NCI-H1930 (cell line): Measurements from ENCODE around the gene TOMM40L.
"Not testable (repeated sequence)": the region's sequence is repeated elsewhere in the genome, so short reads cannot be mapped to it uniquely, and the experiment has no call there.

Source experiments
- DNase-seq, 2 experiments: peaks; one replicate each; lab custom pipeline; 2025; lab: John Stamatoyannopoulos, UW

The TOMM40L gene

DNA sequence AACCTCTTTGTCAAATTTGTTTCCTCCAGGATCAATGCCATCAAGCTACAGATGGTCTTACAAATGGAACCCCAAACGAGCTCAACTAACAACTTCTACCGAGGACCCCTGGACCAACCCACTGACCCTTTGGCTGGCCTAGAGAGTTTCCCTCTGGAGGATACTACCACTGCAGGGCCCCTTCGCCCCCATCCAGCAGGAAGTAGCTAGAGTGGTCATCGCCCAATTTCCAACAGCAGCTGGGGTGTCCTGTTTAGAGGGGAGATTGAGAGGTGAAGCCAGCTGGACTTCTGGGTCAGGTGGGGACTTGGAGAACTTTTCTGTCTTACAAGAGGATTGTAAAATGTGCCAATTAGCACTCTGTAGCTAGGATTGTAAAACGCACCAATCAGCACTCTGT, 31.2 kb downstream of the TOMM40L start:
- not testable (repeated sequence) for DNase-seq

DNA sequence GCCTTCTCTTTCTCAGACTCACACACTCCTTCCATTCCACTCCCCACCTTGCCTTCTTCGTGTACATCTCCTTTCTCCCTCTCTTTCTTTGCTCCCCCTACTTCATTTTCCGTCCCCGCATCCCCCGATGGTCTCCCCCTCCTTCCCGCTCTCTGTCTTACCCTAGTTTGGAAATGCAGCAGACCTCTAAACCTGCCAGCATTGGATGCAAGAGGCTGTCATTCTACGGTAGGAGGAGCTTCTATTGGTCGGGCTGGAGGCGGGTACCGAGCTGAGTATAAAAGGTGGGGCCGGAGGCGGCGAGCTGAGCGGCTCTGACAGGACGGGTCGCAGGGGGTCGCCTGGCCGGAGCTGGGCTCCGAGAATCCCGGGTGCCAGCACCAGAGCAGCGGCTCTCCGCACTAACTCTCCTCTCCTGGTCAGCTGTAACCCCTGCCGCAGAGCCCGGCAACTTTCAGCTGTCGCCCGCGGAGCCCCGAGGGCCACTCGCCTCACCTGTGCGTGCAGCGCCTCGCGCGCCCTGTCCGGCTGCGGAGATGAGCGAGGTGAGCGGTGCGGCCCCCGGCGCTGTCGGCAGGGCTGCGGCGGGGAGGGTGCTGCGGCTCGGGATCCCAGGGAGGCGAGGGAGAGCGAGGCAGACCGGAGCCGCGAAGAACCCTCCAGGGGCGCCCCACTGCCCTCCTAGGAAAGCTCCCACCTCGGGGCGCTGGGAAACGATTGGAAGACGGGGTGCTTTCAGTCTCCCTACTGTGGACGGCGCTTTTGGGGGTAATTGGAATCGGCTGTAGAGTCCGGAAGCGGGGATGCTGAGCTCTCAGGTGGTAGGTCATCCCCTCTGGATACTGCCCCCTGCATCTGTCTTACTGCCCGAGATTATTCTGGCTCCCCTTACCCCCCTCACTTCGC, 32.8 kb downstream of the TOMM40L start, which contains the start of gene PCP4L1:
PCP4L1 (plus strand) TSS at position 307 of the 906 bp plus-strand sequence; CDS start at position 537, 230 bp downstream.
- peak; percentile 21 to 60 for DNase-seq

DNA sequence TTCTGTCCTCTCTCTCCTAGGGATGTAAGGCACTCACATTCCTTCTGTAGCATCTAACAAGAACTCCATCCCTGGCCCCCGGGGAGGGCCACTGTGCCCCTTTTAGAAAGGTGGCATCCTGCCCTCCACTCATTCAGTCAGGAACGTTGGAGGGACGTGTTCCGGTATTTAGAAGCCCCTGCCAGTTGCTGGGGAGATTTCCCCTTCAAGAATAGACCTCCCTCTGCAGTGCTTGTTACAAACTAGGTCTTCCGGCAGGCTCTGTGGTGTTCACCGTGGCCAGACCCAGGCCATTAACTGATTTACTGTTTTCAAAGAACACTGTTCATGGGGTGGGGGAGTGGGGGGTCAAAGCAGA, 33.5 kb downstream of the TOMM40L start:
- DNase-seq: no peak

DNA sequence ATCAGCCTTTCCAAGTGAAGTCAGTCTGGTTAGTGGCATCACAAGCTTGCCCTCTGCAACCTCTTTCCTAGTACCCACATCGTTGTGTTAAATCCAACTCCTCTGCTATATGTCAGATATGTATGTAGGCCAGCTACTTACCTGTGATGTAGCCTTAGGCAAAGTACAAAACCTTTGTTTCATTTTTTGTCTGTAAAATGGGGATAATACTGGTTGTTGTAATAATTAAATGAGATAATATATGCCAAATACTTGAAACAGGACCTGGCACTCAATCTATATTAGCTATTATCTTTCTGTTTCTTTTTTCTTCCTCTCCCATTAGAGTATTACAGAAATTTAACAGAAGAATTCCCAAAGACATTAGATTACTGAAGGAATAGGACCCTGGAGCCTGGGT, 33.9 kb downstream of the TOMM40L start:
- no peak for DNase-seq

DNA sequence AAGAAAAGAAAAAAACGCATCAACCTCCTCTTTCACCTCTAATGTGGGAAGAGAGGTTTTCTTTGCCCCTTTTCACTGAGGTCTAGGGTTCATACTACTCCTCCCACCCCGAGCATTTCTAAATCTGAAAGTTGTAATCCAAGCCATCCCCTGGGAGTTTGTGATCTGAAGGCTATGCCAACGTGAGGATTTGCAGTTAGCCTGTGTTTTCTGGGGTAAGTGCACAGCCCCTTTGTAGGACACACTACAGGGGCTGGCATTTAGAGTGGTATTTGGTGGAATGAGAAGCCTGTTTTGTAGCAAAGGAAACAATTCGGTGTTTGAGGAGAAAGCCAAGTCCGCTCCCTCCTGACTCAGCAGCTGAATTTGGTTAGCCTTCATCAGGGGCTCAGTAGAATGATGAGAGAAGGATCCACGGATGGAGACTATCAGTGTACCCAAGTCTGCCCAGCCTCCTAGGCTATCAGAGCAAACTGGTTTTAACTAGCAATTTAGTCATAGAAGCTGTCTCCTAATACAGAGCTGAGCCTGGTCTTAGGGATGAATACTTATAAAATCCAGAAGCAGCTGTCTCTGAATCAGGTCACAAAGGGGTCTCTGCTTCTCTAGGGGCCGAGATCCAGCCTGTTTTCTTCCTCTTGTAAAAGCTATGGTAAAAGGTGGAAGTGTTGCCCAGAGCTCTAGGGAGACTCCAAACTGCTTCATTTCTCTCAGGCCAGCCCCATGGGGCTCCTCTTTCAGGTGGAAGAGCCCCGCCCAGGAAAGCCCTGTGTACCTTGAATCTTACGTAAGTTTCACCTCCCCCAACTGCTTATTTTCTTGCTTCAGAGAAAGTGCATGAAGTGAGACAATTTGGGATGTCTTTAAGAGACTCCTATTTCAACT, 34.8 kb downstream of the TOMM40L start:
- DNase-seq: no peak

DNA sequence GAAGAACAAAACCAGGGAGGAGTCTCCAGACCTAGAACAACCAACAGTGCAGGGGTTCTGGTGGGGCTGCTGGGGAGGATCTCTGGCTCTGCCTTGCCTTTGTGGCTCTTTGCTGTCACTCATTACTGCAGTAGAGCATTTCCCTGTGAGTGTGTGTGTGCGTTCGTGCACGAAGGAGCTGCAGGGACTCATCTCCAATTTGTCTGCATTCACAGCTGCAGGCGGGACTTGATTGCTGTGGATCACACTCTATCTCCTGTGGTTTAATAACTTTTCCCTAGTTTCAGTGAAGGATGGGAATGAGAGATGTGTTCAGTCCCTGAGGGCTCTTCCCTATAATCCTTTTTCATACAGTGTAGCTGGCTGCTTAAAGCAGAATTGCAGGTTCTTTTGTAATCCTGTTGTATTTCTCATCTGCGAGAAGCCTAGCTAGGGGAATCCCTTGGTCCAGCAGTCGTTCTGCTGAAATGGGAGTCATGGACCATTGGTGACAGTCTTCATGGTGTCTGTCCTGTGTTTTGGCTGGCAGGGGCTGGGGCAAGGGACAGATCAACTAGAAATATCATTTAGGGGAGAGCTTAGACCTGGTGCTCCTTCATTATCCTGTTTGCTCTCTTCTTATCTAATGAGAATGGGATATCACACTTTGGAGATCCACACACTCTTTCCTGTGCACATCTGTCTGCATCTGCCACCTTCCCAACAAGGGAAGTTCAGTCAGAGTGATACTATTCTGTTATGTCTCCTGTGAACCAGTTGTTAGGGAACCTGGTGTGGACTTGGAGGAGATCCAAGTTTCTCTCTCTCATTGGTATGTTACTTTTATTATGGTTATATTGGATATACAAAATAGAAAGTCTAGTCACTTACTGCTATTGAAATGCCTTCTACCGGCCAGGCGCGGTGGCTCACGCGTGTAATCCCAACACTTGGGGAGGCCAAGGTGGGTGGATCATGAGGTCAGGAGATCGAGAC, 35.7 kb downstream of the TOMM40L start:
- no peak for DNase-seq

DNA sequence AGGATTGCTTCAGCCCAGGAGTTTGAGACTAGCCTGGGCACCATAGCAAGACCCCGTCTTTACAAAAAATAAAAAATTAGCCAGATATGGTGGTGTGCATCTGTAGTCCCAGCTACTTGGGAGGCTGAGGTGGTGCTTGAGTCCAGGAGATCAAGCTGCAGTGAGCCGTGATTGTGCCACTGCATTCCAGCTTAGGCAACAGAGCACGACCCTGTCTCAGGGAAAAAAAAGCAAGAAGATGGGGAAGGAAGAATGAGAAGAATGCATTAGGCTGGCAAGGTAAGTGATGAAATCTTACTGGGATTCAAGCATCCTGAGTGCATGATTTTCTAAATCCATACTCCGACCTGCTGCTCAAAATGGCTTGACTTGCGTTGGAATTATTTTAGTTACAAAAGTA, 39.4 kb downstream of the TOMM40L start:
- no peak for DNase-seq

DNA sequence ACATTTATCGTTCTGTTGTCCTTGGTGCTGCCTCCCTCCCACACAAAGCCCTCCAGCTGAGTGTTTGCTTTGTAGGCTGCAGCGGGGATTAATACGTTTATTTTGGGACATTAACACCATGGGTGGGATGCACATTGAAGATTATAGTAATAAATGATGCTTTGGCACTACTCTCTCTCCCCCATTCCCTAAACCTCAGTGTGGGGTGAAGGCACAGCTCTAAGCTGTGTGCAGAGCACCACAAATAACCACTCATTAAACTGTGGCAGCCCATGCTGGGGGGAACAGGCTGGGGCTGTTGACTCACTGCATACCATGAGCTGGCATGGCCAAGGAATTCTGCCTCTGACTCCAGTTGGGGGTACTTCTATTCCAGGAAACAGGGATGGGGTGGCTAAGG, 40.3 kb downstream of the TOMM40L start:
- DNase-seq: no peak

DNA sequence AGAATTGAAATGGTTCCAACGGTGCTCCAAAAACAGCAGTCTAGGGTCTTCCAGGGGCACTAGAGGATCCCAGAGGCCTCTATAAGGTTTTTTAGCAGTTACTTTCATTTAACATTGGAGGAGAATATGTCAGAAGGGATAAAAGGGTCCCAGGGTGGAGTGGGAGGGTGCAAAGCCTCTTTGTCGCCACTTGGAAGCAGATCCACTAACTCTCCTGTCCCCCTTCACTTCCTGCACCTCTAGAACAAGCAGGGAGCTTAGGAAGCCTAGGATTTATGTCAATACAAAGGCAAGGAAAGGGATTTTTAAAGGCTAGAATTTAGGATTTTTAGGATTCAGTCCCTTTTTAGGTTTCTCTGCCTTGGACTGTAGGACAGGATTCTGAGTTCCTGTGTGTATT, 41.0 kb downstream of the TOMM40L start:
- no peak for DNase-seq

DNA sequence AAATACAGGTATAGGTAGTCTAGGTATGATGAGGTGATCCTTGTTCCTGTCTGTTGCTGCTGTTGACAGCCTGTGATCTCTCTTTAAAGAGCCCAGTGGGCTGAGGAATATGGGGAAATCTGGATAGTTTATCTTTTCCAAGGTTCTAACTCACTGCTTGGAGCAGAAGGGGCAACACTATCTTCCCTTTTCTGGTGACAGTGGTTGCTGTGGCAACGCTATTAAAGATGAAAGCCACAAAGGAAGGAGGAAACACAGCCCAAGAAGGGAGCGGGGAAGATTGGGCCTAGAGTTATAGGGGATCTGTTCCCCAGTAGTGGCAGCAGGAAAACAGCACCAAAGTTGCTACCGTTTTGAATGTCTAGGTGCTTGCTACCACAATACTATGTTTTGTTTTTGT, 41.5 kb downstream of the TOMM40L start:
- DNase-seq: no peak

DNA sequence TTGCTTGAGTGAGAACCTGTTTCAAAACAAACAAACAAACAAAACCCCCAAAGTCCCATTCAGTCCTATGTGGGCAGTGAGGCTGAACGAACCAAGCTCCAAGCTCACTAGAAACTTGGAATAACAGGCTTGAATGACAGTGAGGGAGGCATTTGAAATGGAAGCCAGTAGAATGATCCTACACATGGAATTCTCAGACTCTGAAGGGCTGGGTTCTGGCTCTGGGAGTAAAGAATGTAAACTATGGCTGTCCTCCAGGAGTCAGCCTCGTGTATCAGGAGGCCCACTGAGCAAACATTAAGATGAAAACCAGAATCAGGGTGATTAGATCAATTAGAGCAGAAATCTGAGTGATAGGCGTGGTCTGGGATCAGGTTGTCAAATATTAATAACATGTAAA, 47.5 kb downstream of the TOMM40L start:
- no peak for DNase-seq

DNA sequence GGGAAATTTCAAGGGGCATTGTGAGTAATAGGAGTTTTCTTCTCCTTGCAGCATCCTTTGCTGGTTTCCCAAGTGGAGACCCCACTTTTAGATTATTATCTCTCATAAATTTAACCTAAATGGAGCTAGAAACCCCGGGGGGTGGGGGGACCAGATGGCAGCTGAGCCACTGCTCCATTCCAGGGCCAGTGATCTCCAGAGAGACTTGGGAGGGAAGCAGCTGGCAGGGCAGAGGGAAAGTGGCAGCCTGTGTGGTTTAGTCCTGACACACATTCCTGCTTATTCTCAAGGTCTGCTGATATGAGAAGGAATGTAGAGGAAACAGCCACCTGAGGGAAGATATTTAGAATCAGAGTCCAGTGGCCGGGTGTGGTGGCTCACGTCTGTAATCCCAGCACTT, 49.0 kb downstream of the TOMM40L start:
- no peak for DNase-seq
